SK-N-SH treated with all-trans-retinoic acid at 6 μM for 48 hours (cell line): ENCODE measurements around the gene ZNF300.

Source experiments
- ARNTL ChIP-seq: fragments of 450-650 bp; formaldehyde crosslinking; IDR thresholded peaks from 2 replicates; pipeline ENCODE4 v1.5.0; 2020; ENCODE audit warnings: low read depth, mild to moderate bottlenecking, moderate library complexity, borderline replicate concordance
- GLIS3 ChIP-seq: fragments of 250-450 bp; sonication (Bioruptor Pico); IDR thresholded peaks from 2 replicates; pipeline ENCODE4 v1.5.0; 2020; ENCODE audit warnings: mild to moderate bottlenecking, moderate library complexity
- OSR1 ChIP-seq: fragments of 250-450 bp; sonication (Bioruptor Pico); IDR thresholded peaks from 2 replicates; pipeline ENCODE4 v1.8.0; 2022; ENCODE audit warnings: moderate library complexity, mild to moderate bottlenecking, inconsistent platforms
- PPARA ChIP-seq: fragments of 250-450 bp; sonication (Bioruptor Pico); IDR thresholded peaks from 2 replicates; pipeline ENCODE4 v1.5.0; 2020; ENCODE audit warnings: mild to moderate bottlenecking, borderline replicate concordance
- RARB ChIP-seq: fragments of 250-450 bp; sonication (Bioruptor Pico); IDR thresholded peaks from 2 replicates; pipeline ENCODE4 v1.8.0; 2021; ENCODE audit warnings: mild to moderate bottlenecking, moderate library complexity
- TOX ChIP-seq: fragments of 250-450 bp; sonication (Bioruptor Pico); IDR thresholded peaks from 2 replicates; pipeline ENCODE4 v1.8.0; 2021; ENCODE audit warnings: mild to moderate bottlenecking, moderate library complexity, borderline replicate concordance
- ZFP3 ChIP-seq: fragments of 250-450 bp; sonication (Bioruptor Pico); IDR thresholded peaks from 2 replicates; pipeline ENCODE4 v1.5.0; 2020; ENCODE audit warnings: mild to moderate bottlenecking, moderate library complexity
- ZFP30 ChIP-seq: fragments of 450-650 bp; formaldehyde crosslinking; IDR thresholded peaks from 2 replicates; pipeline ENCODE4 v1.5.0; 2022; ENCODE audit warnings: mild to moderate bottlenecking, moderate library complexity
- ZNF8 ChIP-seq: fragments of 450-650 bp; formaldehyde crosslinking; IDR thresholded peaks from 2 replicates; pipeline ENCODE4 v1.5.0; 2020; ENCODE audit warnings: mild to moderate bottlenecking, moderate library complexity
- TF ChIP-seq, protein P1 (sequence below): fragments of 250-450 bp; sonication (Bioruptor Pico); IDR thresholded peaks from 2 replicates; pipeline ENCODE4 v1.5.1; 2020; ENCODE audit warnings: low read depth, mild to moderate bottlenecking, moderate library complexity
- TF ChIP-seq, protein P2 (sequence below): fragments of 250-450 bp; sonication (Bioruptor Pico); IDR thresholded peaks from 2 replicates; pipeline ENCODE4 v1.8.0; 2020; ENCODE audit warnings: mild to moderate bottlenecking, moderate library complexity, borderline replicate concordance

DNA sequence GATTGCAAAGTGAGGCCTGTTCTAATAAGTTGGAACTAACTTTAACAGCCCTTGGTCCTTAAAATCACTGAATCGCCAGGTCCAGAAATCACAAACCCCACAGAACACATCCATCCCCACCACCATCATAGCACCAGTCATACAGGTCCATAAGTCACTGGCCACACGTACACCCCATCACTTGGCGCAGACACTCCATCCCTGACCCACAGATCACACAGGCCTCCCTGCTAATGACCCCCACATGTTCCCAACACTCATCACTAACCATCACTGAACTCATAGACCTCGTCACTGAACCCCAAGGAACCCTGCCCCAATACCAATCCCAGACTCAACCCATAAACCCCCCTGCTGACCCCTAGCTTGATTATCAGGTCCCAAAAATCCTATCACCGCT lies 41.2 kb upstream of the ZNF300 start:
- TF ChIP-seq, protein P1, sequence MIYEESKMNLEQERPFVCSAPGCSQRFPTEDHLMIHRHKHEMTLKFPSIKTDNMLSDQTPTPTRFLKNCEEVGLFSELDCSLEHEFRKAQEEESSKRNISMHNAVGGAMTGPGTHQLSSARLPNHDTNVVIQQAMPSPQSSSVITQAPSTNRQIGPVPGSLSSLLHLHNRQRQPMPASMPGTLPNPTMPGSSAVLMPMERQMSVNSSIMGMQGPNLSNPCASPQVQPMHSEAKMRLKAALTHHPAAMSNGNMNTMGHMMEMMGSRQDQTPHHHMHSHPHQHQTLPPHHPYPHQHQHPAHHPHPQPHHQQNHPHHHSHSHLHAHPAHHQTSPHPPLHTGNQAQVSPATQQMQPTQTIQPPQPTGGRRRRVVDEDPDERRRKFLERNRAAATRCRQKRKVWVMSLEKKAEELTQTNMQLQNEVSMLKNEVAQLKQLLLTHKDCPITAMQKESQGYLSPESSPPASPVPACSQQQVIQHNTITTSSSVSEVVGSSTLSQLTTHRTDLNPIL (CRISPR knock-in tag): no peak
- TF ChIP-seq ZFP30 (CRISPR knock-in tag): no peak
- TF ChIP-seq GLIS3 (CRISPR knock-in tag): no peak
- TF ChIP-seq ZFP3: no peak
- no peak for TF ChIP-seq ZNF8 (CRISPR knock-in tag)
- TF ChIP-seq OSR1 (CRISPR knock-in tag): no peak
- no peak for TF ChIP-seq ARNTL (CRISPR knock-in tag)
- TF ChIP-seq RARB: no peak
- TF ChIP-seq, protein P2, sequence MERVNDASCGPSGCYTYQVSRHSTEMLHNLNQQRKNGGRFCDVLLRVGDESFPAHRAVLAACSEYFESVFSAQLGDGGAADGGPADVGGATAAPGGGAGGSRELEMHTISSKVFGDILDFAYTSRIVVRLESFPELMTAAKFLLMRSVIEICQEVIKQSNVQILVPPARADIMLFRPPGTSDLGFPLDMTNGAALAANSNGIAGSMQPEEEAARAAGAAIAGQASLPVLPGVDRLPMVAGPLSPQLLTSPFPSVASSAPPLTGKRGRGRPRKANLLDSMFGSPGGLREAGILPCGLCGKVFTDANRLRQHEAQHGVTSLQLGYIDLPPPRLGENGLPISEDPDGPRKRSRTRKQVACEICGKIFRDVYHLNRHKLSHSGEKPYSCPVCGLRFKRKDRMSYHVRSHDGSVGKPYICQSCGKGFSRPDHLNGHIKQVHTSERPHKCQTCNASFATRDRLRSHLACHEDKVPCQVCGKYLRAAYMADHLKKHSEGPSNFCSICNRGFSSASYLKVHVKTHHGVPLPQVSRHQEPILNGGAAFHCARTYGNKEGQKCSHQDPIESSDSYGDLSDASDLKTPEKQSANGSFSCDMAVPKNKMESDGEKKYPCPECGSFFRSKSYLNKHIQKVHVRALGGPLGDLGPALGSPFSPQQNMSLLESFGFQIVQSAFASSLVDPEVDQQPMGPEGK (CRISPR knock-in tag): no peak
- no peak for TF ChIP-seq TOX (CRISPR knock-in tag)
- TF ChIP-seq PPARA (CRISPR knock-in tag): no peak
